ENCODE measurements around the gene PFKP. TPM values are rescaled to one million over a fixed set of nuclear protein-coding genes. Genes with fewer than 3 reads are reported as not detected.

PFKP gene
- total RNA-seq, 1 donor from 2014 or later: 168 TPM

DNA sequence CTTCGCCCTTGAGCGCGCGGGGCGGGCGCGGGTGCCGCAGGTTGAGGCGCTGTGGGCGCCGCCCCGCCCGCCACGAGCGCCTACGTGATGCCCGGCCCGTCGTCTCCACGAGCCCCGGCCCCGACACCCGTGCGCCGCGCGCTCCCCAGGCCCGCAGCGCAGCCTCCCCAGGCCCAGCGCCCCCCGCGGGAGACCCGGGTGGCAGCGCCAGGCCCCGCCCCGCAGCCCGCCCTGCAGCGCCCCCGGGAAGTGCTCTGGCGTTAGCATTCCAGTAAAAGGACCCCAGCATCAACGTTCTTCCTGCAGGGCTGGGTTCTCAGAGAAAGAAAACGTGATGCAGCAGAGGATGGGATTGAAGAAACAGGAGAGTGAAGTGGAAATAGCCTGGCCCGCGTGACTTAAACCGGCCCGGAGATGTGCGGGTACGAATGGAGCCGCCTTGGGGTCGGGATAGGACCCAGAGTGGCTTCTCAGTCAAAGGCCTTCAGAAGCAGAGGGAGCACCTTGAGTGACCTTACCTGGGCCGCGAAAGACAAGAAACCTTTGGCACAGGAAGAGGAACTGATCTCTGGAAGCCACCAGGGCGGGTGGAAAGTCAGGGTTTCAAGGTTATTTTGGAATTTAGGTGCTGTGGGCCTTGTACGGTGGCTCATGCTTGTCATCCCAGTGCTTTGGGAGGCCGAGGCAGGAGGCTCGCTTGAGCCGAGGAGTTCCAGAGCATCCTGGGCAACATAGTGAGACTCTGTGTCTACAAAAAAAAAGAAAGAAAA lies 1.8 kb downstream of the PFKP start:
- intact Hi-C loops (cut with micrococcal nuclease): loop anchor here (1.0 kb wide), 2 partner anchors 26 to 104 kb away; no protein-coding TSS in a partner anchor

DNA sequence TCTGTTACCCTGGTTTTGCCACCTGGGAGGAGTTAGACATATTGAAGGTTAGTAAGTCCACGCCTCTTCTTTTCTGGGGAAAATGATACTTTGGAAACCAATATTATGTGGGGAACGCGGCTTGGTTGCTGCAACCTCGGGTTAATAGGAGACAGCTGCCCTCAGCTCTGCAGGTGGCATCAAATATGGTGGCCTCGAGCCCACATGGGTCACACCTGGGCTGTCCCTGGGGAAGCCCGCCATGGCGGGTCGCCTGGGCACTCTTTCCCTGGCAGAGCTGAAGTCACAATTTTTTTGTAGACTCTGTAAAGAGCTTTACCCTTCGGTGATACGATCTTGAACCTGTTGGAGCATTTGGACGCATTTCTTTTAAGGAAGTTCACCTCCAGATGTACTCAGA lies 2.5 kb downstream of the PFKP start:
- intact Hi-C loops (cut with micrococcal nuclease): no loop called here

DNA sequence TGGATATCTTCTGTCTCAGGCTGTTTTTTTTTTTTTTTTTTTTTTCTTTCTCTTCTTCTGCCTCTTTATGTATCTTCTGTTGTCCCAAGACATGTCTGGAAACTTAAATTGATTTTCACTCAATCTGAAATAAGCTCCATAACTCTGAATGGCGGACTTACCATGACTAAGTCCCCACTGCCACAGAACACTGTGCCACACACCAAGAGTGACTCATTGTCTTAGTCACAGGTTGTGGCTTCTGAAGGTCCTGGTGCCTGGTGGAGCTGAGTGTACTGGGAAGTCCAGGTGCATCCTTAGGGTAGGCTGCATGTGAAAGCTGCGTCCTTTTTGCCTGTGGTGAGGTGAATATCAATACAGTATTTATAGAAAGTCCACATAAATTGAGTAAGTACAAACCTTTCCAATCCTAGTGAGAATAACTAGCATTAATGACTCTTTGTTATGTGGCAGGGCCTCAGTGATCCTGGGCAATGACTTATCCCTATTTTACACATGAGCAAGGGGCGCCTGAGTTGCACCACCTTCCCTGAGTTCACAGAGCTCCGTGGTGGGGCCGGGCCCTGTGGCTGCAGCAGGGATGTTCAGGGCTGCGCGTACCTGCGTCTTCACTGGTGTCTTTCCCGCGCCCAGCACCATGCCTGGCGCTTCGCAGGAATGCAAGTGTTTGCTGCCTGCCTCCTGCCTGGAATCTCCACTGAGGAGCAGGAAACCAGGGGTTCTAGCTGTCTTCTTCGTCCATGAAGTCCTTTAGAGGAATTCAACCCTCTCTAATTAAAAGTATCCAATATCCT lies 4.3 kb downstream of the PFKP start:
- intact Hi-C loops (cut with micrococcal nuclease): no loop called here

DNA sequence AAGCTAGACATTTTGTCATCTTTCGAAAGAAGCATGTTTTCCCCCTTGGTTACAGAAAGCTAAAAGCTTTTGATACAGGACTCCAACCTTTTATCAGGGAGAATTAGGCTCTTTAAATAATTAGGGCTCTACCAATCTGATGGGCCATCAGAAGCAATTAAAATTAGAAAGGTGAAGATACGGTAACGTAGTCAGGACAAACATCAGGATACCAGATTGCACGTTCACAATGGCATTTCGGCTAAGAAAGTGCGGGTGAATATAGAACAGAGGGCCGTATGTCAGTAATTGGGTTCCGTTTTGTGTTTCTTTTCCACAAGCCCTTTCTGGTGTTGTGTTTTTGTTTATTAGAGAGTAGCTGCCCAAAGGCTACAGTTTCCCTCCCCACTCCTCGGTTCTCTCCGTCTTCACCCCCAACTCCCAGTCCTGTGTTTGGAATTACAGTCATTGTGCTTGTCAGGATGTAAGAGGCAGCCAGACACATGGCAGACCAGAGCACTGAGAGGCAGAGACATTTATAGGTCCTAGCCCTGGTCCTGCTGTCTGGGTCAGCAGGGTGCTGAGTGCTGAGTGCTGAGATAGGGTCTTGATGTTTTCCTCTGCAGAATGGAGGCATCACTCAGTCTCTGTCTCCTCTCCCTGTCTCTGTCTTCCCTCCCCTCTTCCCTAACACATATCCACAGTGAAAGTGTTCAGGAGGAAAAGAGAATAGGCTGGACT lies 5.5 kb downstream of the PFKP start:
- intact Hi-C loops (cut with micrococcal nuclease): no loop called here

DNA sequence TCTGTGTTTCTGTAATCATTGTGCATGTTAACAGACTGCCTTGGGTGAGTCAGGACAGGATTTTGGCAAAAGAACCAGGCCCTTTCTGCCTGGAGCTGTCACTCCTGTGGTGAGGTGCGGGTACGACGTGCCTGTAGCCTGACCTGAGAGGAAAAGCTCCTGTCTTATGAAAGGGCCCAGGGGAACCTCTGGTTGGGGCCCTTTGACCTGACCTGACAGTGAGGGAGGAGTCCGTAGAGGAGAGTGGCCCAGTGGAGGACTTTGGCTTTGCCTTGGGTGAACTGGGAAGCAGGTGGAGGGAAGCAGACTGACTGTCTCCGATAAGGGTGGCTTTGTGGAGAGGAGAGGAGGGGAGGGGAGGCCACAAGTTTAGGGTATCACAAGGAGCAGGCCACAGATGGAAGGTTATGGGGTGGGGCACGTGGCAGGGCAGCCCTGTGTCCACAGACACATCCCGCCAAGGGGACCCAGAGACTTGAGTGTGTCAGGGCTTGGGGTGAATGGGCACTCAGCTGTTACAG lies 6.9 kb downstream of the PFKP start:
- intact Hi-C loops (cut with micrococcal nuclease): no loop called here

DNA sequence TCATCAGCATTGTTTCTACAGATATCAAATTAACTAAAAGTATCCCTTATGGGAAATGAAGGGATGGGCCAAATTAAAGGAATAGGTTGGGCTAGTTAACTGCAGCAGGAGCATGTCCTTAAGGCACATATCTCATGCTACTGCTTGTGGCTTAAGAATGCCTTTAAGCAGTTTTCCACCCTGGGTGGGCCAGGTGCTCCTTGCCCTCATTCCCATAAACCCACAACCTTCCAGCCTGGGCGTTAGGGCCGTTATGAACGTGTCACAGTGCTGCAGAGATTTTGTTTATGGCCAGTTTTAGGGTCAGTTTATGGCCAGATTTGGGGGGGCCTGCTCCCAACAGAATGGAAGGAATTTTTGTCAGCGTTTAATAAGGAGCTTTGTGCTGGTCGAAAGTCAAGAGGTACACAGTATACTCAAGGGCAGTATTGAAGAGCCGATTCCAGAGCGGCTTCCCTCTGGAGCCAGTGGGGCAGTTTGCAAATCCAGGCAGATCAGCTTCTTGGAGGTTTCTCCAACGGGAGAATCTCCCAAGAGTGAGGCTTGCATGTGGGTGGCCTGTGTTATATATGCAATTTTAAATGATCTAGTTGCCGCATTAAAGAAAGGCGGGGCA lies 7.7 kb downstream of the PFKP start:
- intact Hi-C loops (cut with micrococcal nuclease): no loop called here

DNA sequence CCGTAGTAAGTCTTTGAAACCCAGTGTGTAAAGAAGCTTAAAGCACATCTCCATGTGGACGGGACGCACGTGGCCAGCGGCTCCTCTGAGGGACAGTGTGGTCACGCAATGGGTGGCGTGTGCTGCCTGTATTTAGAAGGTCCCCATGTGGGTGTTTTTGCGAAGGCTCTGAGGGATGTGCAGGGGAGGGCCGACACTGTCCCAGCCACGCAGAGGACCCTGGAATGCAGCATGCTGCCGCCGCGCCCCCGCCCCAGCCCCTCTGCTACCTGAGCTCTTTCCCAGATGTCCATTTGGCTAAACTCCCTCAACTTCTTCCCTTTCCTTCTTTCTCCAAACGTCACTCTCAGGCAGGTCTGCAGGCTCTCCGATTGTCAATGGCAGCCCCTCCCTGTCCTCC lies 8.8 kb downstream of the PFKP start:
- intact Hi-C loops (cut with micrococcal nuclease): no loop called here

DNA sequence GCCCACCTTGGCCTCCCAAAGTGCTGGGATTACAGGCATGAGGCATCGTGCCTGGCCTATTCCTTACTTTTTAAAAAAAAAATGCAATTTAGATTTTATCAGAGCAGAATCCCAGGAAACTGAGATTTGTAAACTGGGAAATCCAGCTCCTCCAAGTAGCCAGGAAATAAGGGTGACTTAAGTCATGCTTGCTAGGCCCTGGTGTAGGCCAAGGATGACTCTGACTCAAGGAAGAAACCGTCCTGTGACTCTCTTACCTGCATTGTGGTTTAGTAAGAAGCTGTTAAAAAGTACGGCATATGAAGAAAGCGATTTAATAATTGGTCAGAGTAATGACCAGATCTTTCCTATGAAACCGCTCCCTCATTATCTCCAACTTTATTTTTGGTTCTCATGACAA lies 10.2 kb downstream of the PFKP start:
- intact Hi-C loops (cut with micrococcal nuclease): no loop called here

DNA sequence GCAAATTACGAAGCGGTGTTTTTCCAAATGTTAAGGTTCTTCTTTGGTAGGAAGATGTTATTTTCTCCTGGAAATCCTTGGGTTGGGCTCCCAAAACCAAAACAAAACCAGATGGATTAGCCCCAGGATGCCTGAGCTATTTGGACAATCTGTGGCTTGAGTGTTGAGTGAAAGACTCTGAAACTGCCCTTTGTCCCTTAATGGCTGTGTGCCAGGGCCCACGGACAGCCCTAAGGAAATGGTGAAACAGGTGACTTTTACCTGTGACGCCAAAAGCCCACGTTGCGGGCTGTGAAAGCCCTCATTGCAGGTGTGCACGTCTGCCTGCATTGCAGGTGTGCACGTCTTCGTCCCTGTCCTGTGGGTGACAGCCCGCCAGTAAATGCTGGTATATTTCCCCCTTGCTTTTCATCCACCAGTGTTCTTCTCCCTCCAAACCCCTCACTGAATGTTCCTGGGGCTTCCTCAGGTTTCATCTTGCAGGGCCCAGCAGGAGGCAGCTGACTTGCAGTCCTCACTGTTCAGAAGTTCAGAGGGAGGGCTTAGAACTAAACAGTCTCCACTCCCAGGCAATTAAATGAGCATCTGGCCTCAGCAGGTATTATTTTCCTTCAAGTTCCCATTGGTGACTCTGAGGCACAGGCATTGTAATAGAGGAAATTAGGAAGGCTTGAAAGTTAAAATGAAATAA lies 10.7 kb downstream of the PFKP start:
- intact Hi-C loops (cut with micrococcal nuclease): no loop called here

DNA sequence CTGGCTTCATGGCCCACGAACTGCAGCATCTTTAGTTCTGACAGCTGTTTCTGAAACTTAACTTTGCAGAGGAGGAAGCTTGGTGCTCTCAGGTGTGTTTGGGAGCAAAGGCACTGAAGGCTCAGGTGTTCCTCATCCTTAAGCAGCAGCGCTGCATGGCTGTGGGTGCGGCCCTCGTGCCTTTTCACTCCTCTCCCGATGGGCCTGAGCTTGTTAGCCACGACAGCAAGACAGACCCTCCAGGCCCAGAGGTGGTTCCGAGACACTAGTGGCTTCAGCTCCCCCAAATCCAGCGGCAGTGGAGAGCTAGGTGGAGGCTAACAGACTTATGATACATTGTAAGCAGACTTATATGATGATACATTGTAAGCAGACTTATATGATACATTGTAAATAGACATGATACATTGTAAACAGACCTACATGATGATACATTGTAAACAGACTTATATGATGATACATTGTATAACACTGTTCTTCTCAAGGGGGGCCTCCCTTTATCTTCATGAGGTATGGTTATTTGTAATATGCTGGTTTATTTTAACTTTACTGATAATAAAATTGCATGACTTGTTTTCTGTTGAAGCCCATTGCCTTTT lies 14.1 kb downstream of the PFKP start:
- intact Hi-C loops (cut with micrococcal nuclease): no loop called here

DNA sequence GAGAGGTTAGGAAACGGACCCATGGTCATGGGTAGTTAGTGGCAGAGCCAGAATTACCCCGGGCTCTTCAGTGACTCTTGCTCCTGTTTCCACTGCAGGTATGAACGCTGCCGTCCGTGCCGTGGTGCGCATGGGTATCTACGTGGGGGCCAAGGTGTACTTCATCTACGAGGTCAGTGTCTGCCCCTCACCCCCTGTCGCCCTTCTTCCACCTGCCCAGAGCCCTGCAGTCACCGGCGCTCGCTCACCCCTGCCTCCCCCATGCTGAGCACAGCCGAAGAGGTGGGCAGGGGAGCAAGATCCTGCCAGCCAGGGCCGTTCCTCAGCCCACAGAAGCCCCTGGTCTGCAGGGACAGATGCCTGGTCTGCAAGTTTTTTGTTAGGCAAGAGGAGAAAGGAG lies 14.9 kb downstream of the PFKP start:
- intact Hi-C loops (cut with micrococcal nuclease): no loop called here

DNA sequence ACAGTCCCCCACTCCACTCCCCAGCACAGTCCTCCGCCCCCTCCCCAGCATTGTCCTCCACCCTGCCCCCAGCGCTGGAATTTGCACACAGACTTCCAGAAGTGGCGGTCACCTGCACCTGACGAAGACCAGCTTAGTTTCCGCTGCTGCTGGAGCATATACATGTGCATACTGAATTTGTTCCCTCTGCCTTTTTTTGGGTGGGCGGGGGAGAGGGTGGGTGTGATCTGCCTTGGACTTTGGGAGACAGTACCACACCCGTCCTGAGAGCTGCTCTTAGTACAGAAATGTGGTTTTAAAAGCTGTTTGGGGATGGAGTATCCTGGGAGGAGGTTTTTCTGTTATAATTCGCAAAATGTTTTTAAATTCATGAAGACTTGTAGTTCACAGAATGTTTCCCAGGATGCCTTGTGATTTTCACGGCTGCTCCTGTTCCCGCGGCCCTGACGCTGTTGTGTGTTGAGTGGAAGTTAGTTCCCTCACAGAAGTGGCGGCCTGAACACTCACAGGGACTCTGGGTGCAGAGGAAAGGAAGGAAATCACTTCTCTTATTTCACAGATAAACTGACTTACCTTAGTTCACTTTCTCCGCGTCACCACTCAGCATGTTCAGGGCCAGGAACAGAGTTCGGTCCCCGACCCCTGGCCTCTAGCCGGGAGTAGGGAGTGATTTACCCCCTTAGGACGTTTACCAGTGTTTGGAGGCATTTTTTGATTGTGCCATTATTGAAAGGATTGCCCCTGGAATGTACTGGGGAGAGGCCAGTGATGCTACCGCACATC lies 18.6 kb downstream of the PFKP start:
- intact Hi-C loops (cut with micrococcal nuclease): no loop called here

DNA sequence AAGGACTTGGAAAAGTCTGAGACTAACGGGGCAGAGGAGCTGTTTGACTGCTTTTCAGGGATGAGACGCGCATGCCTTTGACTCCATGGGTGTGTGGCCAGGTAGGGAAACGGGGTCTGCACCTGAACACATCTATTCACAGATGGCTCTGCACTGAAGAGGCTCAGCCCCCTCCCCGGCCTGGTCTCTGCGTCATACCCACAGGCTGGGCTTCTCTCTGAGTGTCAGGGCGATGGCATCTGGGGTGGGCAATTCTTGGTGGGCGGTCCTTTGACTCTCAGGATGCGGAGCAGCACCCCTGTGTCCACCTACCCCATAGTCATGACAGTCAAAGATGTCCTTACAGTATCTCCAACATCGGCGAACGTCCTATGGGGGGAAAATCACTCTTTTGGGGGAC lies 23.0 kb downstream of the PFKP start:
- intact Hi-C loops (cut with micrococcal nuclease): no loop called here

DNA sequence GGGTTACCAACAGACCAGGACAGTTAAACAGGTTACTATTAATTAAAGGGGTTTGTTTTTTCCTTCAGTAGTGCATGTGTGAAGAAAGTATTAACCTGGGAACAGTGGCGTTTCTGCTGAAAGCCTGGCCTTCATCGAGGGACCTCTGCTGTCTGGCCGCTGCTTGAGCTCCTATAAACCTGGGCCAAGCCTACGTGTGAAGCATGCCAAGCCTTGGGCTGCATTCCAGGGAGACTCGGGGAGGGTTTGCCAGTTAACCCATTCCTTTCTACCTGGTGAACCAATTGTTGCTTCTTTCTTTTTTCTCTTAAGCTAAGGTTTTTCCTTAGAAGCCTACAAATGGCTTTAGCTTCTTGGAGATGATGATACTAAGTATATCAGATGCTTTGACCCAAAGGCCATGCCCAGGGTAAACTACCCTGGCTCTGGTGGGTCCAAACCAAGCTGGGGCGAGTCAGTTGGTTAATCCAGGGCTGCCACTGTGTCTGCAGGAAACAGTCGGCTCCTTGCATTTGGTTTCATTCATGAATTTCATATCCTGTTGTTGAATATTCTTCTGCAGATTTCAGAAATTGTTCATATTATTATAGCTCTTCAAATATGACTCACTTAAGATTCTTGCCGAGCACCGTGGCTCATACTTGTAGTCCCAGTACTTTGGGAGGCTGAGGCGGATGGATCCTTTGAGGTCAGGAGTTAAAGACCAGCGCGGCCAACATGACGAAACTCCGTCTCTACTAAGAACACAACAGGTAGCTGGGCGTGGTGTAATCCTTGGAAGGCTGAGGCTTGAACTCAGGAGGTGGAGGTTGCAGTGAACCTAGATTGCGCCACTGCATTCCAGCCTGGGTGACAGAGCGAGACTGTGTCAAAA lies 23.8 kb downstream of the PFKP start:
- intact Hi-C loops (cut with micrococcal nuclease): no loop called here

DNA sequence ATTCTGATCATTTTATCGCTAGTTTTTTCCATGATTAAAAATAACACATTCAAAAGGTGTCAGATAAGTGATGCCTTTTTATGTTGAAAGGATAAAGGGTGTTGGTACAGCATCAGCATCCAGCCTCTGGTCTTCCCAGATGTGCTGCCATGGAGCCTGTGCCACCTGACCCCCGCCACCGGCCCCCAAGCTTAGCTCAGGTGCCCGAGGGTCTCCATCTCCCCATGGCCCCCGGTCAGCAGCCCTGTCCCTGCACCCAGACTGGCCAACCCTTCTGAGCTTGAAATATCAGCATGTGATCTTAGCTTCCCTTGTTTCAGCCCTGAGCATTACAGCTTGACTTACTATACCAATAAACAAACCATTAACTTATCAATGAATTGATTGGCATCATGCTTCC lies 24.6 kb downstream of the PFKP start:
- intact Hi-C loops (cut with micrococcal nuclease): no loop called here

DNA sequence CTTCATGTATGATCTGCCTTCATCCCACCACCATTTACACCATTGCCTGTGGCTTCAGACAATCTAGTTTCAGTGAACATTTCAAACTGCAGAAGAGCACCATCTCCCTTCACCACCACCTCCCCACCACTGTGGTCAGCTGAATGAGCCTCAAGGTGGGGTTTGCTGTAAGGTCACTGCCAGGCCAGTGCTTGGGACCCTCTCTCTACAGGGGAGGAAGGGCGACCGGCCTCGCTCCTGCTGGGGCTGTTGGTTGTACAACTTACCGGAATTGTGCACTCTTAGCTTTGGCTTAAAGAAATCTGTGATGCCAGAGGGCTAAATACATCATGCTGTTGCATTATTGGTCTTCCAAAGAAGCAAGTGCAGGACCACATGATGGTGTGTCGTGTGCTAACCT lies 26.6 kb downstream of the PFKP start:
- intact Hi-C loops (cut with micrococcal nuclease): no loop called here

DNA sequence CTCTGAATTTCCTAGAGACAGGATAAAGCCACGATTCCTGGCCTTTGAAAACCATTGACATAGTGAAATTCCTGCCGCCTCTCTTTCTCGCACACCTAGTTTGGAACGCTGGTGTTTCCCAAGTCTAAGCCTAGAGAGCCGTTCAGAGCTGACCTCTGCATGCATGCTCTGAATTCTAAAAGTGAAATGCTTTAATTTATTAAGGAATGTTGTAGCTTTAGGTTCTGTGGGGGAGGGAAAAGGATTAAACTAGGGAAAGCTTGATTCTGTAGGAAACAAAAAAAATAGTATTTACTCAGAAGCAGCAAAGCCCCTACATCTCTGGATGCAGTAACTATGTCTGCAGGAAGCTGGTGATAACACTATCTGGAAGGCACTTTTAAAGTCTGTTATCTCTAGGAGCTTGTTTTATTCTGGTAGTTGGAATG lies 27.3 kb downstream of the PFKP start:
- intact Hi-C loops (cut with micrococcal nuclease): loop anchor here (1.0 kb wide), 1 partner anchor 26 kb away; no protein-coding TSS in a partner anchor

DNA sequence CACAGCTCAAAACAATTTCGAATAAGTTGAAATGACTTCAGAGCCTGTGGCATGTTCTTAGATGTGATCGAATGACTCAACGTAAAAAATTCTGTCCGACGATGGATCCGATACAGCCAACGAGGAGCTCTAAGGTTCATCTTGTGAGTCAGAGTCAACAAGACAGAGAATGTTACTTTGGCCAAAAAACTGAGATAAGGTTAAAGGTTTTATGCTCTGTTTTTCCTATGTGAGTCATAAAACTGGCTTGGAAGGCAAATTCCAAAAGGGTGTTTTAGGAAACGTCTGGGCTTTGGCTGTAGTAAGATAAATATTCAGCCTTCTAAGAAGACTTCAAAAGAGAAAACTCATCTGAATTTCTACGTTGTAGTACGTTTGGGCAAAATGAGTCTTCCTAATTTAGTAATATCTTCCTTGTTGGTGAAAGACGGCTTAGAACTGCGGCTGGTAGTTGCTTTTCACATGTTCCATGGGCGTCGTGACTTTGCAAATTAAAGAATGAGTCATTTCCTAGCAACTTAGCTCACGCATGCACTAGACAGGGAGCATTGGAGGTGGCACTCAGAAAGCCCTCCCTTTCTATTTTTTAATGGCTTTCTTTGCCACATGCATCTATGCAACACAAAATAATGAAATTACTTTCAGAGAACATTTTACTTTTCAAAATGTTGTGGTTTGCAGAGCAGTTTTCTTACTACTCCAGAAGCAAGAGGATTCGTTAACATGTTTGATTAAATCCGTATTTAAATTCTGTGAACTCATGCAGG lies 28.2 kb downstream of the PFKP start:
- intact Hi-C loops (cut with micrococcal nuclease): loop anchor here (1.0 kb wide), 1 partner anchor 27 kb away; no protein-coding TSS in a partner anchor
